Measurements from ENCODE around the gene AVP. TPM values are rescaled to one million over a fixed set of nuclear protein-coding genes. Genes with fewer than 3 reads are reported as not detected.
A peak's percentile ranks its signal among the peaks of the same experiment; 100 is the strongest.

The AVP gene
- total and polyA plus RNA-seq, 2 of the 13 experiments (the other 11 are each of a cell fraction or from before 2014, with no cell fraction given): 0.12 TPM; not detected in 1

- TF ChIP-seq PAX8 (CRISPR knock-in tag; IDR thresholded peaks at IDR 0.05; ENCODE audit: borderline replicate concordance): no peak; the same call in none of the 2 replicates
- TF ChIP-seq CC2D1A (CRISPR knock-in tag; IDR thresholded peaks at IDR 0.05): 0 out of 2 replicates have a peak, but pooled peaks have one; percentile 58
- TF ChIP-seq KDM3A (CRISPR knock-in tag; IDR thresholded peaks at IDR 0.05; ENCODE audit: low read depth): peak; percentile 76
- TF ChIP-seq ZNF788 (CRISPR knock-in tag; IDR thresholded peaks at IDR 0.05; ENCODE audit: borderline replicate concordance): peak; percentile 100
- no peak; the same call in 1 of the 2 replicates for TF ChIP-seq ZFP37 (CRISPR knock-in tag; IDR thresholded peaks at IDR 0.05; ENCODE audit: borderline replicate concordance)
- no peak for TF ChIP-seq SIX1 (CRISPR knock-in tag; IDR thresholded peaks at IDR 0.05; ENCODE audit: borderline replicate concordance)
- no peak for TF ChIP-seq ZNF20 (CRISPR knock-in tag; IDR thresholded peaks at IDR 0.05)
- peak; percentile 73; the same call in 1 of the 2 replicates for TF ChIP-seq ZNF34 (CRISPR knock-in tag; IDR thresholded peaks at IDR 0.05; ENCODE audit: borderline replicate concordance)
- peak; percentile 86 for TF ChIP-seq ZNF777 (CRISPR knock-in tag; IDR thresholded peaks at IDR 0.05)
- TF ChIP-seq MED1 (CRISPR knock-in tag; IDR thresholded peaks at IDR 0.05): peak; percentile 88
- no peak for TF ChIP-seq NFIB (CRISPR knock-in tag; IDR thresholded peaks at IDR 0.05; ENCODE audit: borderline replicate concordance)
- peak; percentile 99 for TF ChIP-seq THAP11 (CRISPR knock-in tag; IDR thresholded peaks at IDR 0.05)
- TF ChIP-seq YEATS2 (CRISPR knock-in tag; IDR thresholded peaks at IDR 0.05; ENCODE audit: borderline replicate concordance): peak; percentile 81
- peak; percentile 4 for TF ChIP-seq MED8 (CRISPR knock-in tag; IDR thresholded peaks at IDR 0.05; ENCODE audit: insufficient replicate concordance)
- TF ChIP-seq SSRP1 (CRISPR knock-in tag; IDR thresholded peaks at IDR 0.05): 0 out of 2 replicates have a peak, but pooled peaks have one; percentile 1
- TF ChIP-seq ZNF580 (CRISPR knock-in tag; IDR thresholded peaks at IDR 0.05; ENCODE audit: borderline replicate concordance, low read depth): peak; percentile 47; the same call in 1 of the 2 replicates
- peak; percentile 56; the same call in 1 of the 2 replicates for TF ChIP-seq CBFB (CRISPR knock-in tag; IDR thresholded peaks at IDR 0.05)
- TF ChIP-seq RFX3 (CRISPR knock-in tag; IDR thresholded peaks at IDR 0.05): 0 out of 2 replicates have a peak, but pooled peaks have one; percentile 3
- TF ChIP-seq NKX3-1 (CRISPR knock-in tag; IDR thresholded peaks at IDR 0.05): peak; percentile 95; the same call in 1 of the 2 replicates
- TF ChIP-seq ZBTB38 (CRISPR knock-in tag; IDR thresholded peaks at IDR 0.05): peak; percentile 79
- 0 out of 2 replicates have a peak, but pooled peaks have one; percentile 43 for TF ChIP-seq ZNF276 (CRISPR knock-in tag; IDR thresholded peaks at IDR 0.05; ENCODE audit: low read depth)
- no peak for TF ChIP-seq CHD4 (IDR thresholded peaks at IDR 0.05; ENCODE audit: borderline replicate concordance, low read length)
- peak; percentile 59; the same call in 1 of the 2 replicates for TF ChIP-seq NAIF1 (CRISPR knock-in tag; IDR thresholded peaks at IDR 0.05; ENCODE audit: borderline replicate concordance)
- TF ChIP-seq AHR (CRISPR knock-in tag; IDR thresholded peaks at IDR 0.05): 0 out of 2 replicates have a peak, but pooled peaks have one; percentile 77
- TF ChIP-seq ZNF574 (CRISPR knock-in tag; IDR thresholded peaks at IDR 0.05): peak; percentile 96
- TF ChIP-seq ZFP36L1 (CRISPR knock-in tag; IDR thresholded peaks at IDR 0.05): peak; percentile 78; the same call in 1 of the 2 replicates
These were observed 38.5 kb downstream of the AVP start, which contains the start of gene MRPS26 (continued) for GRCh38 chr20:3045816-3046676.

Data from HepG2 (cell line).